H1 (cell line): ENCODE results near the gene RAB36. TPM values are rescaled to one million over a fixed set of nuclear protein-coding genes. Genes with fewer than 3 reads are reported as not detected.

Source experiments
- SP4 ChIP-seq: IDR thresholded peaks from 2 replicates; pipeline ENCODE4 v1.6.1; 2012; ENCODE audit warnings: low read length, inconsistent platforms
- polyA plus RNA-seq, 7 experiments: library from polyadenylated mRNA; depleted of rRNA in 3 of 7; stranded (reverse) in 5 of 7; unstranded in 2 of 7; fragments of >200 nt in 5 of 7; fragments of 200-250 nt in 2 of 7; gene quantifications; 1 replicate in 5 of 7; 2 replicates in 1 of 7; 4 replicates in 1 of 7; pipeline versions ENCODE4 v1.2.1 to v1.2.3, GENCODE V29; 2011 to 2013; ENCODE audit warnings: missing spikeins in 2 of 7, mixed read lengths in 2 of 7
- total RNA-seq: library from RNA; stranded (reverse); fragmentation: NEBNext Ultra II Directional; extraction: Animal tissue kit (Norgen Biotek cat#: 25700); gene quantifications from 2 replicates; pipeline ENCODE4 v1.2.1, GENCODE V29; 2021

Gene RAB36
- total and polyA plus RNA-seq, 2 of the 8 experiments (the other 6 are each of a cell fraction or from before 2014, with no cell fraction given): 1.0 to 1.5 TPM

GRCh38 chr22:23107487-23108248 lies 37.6 kb upstream of the RAB36 start (continued):
- no peak for TF ChIP-seq SP4
